NCI-H187 (cell line): Measurements from ENCODE around the gene BSX.

Experiments used
- DNase-seq, 2 experiments: peaks; one replicate each; lab custom pipeline; 2025; lab: John Stamatoyannopoulos, UW

Gene BSX

GRCh38 chr11:122981388-122982264 lies at the start of gene BSX:
BSX (minus strand) TSS chr11:122981834; CDS start chr11:122981671, 163 bp downstream.
- DNase-seq, result no peak

- DNase-seq, result no peak
These were observed 48.9 kb upstream of the BSX start for GRCh38 chr11:123030517-123030916.

- peak in 1 of 2 experiments; percentile 2 for DNase-seq
These were observed 39.3 kb upstream of the BSX start for GRCh38 chr11:123020968-123021367.

- DNase-seq, result no peak
These were observed 37.1 kb upstream of the BSX start for GRCh38 chr11:123018702-123019101.

GRCh38 chr11:123011510-123011909 lies 29.9 kb upstream of the BSX start:
- no peak for DNase-seq

- DNase-seq, result no peak
These were observed 25.4 kb upstream of the BSX start for GRCh38 chr11:123006860-123007542.

- no peak for DNase-seq
These were observed 19.1 kb upstream of the BSX start for GRCh38 chr11:123000721-123001120.

GRCh38 chr11:122998727-122999366 lies 17.2 kb upstream of the BSX start:
- no peak for DNase-seq

- no peak for DNase-seq
These were observed 13.9 kb upstream of the BSX start for GRCh38 chr11:122995526-122995925.

GRCh38 chr11:122984186-122985011 lies 2.8 kb upstream of the BSX start:
- peak in 1 of 2 experiments; percentile 10 for DNase-seq

- DNase-seq, result no peak
These were observed 2.0 kb upstream of the BSX start for GRCh38 chr11:122983438-122984185.

GRCh38 chr11:122979815-122980595 lies 1.6 kb downstream of the BSX start:
- DNase-seq, result no peak

- no peak for DNase-seq
These were observed 2.4 kb downstream of the BSX start for GRCh38 chr11:122979103-122979814.

GRCh38 chr11:122978299-122978620 lies 3.4 kb downstream of the BSX start:
- no peak for DNase-seq

GRCh38 chr11:122977470-122978298 lies 4.0 kb downstream of the BSX start:
- no peak for DNase-seq

GRCh38 chr11:122976734-122977469 lies 4.7 kb downstream of the BSX start:
- DNase-seq, result no peak

- DNase-seq, result no peak
These were observed 5.4 kb downstream of the BSX start for GRCh38 chr11:122976061-122976733.

- no peak for DNase-seq
These were observed 17.7 kb downstream of the BSX start for GRCh38 chr11:122963961-122964360.
